Ovary (tissue), 9 donors: ENCODE results near the gene CEP152. TPM values are rescaled to one million over a fixed set of nuclear protein-coding genes. Genes with fewer than 3 reads are reported as not detected.
"Not testable (repeated sequence)": the region's sequence is repeated elsewhere in the genome, so short reads cannot be mapped to it uniquely, and the experiment has no call there.

Experiments used
- DNase-seq, 5 donors: peaks; one replicate each; pipeline ENCODE4 v3.0.0-alpha.2; 2019 to 2020
- H3K27ac ChIP-seq, 2 donors: fragments of 200-600 bp; one replicate each; pipeline versions ENCODE4 v1.5.1 to v1.8.0; 2019 to 2022
- H3K27me3 ChIP-seq: fragments of 200-600 bp; one replicate; pipeline ENCODE4 v1.8.0; 2022
- H3K36me3 ChIP-seq: fragments of 200-600 bp; sonication (generic); one replicate; pipeline ENCODE4 v1.5.1; 2019
- H3K4me1 ChIP-seq: one replicate; pipeline ENCODE4 v1.8.1; 2013; ENCODE audit warnings: mild to moderate bottlenecking, moderate library complexity; ENCODE audit not compliant: insufficient read depth
- H3K4me3 ChIP-seq: fragments of 200-600 bp; sonication (generic); one replicate; pipeline ENCODE4 v1.5.1; 2017
- H3K9me3 ChIP-seq, 2 donors: fragments of 200-600 bp in 1 of 2; sonication (generic) in 1 of 2; one replicate each; pipeline versions ENCODE4 v1.5.1 to v1.8.1; 2013 to 2019; ENCODE audit warnings: mild to moderate bottlenecking in 1 of 2, moderate library complexity in 1 of 2
- EP300 ChIP-seq: sonication (generic); formaldehyde crosslinking; IDR thresholded peaks from one replicate; pipeline ENCODE4 v1.6.1; 2017; ENCODE audit warnings: antibody characterized with exemption
- POLR2A ChIP-seq: fragments of 450-650 bp; IDR thresholded peaks from one replicate; pipeline ENCODE4 v1.6.1; 2017; ENCODE audit warnings: antibody characterized with exemption, mild to moderate bottlenecking, moderate library complexity
- WGBS, 3 donors: extraction: QIAGEN DNeasy Blood & Tissue Kit in 1 of 3; methylation state at CpG; one replicate each; pipeline versions ENCODE4 v1.1.5 to v1.1.7; 2013 to 2017; 5-methylcytosine and 5-hydroxymethylcytosine counted together
- intact Hi-C, 4 donors: fragments of 100-400 bp; cut with DNase I; formaldehyde crosslinking; loops; one replicate each; pipeline versions ENCODE4 v1.11.0 to v1.15.1; 2022 to 2023
- polyA plus RNA-seq, 2 donors: library from polyadenylated mRNA; stranded (reverse); fragments of 200-250 nt in 1 of 2; fragments of 350-450 nt in 1 of 2; fragmentation: Illumina TruSeq in 1 of 2; extraction: RNeasy Lipid Tissue Mini Kit (QIAGEN cat#74804) in 1 of 2; gene quantifications; one replicate each; pipeline ENCODE4 v1.2.3, GENCODE V29; 2013 to 2014
- total RNA-seq, 7 donors: library from RNA; depleted of rRNA in 2 of 7; stranded (reverse); fragments of >200 nt in 2 of 7; fragmentation: NEBNext Ultra II Directional in 3 of 7; extraction: Animal tissue kit (Norgen Biotek cat#: 25700) in 3 of 7; gene quantifications; one replicate each; pipeline versions ENCODE4 v1.1.0 to v1.2.4, GENCODE V29; 2016 to 2023
- TF ChIP-seq, protein P1 (sequence below), 3 donors: fragments of 450-650 bp in 2 of 3; fragments of 200-600 bp in 1 of 3; IDR thresholded peaks; one replicate each; pipeline versions ENCODE4 v1.5.1 to v1.8.0; 2016 to 2022; ENCODE audit warnings: antibody characterized with exemption in 3 of 3, mild to moderate bottlenecking in 1 of 3
- donor health status: DM: no; HTN: no; CAD: no; lungs with moderate emphysema.
- donor health status: DM: no; HTN: no; CAD: no.
- donor health status: Bipolar disorder and iron deficiency.
- donor health status: DM: yes; HTN: yes; CAD: no.
- donor health status: DM: no; HTN: no; CAD: no.
- donor health status: DM: yes; HTN: yes; CAD: no.

CEP152 gene
- total and polyA plus RNA-seq, 9 donors: 1.4 to 3.7 (median 2.2) TPM

DNA sequence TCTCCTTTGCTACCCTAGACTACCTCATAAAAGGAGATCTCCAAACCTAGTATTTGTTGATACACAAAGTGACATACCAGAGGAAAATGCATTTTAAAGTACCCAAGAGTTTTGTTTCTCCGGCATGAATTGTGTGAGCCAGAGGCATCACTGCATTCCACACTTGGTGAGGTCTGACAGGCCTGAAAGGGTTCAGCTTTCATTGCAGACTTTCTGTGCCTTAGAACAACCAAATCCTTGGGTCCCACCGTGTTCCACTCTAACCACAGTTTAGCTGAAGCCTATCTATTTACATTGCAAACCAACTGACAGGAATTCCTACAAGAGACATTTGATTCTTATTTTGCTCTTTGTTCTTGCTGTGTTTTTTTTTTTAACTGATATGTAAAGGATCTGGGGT lies 46.1 kb upstream of the CEP152 start:
- intact Hi-C loops: loop anchor here in 1 of 4 donors (5.0 kb wide), 1 partner anchor 1290 kb away; no protein-coding TSS in a partner anchor
- no peak overlapping the region for H3K27ac ChIP-seq
- H3K36me3 ChIP-seq: no peaks in the 10 kb centered on the region
- H3K9me3 ChIP-seq: no peaks in the 10 kb centered on the region
- H3K27me3 ChIP-seq: no peaks in the 10 kb centered on the region
- no peak overlapping the region for H3K4me3 ChIP-seq
- 18 to 28% (median 22%) methylated on average over 2 of the region's 2 CpGs for WGBS, 3 donors
- TF ChIP-seq POLR2A (no peak), EP300 (no peak)
- TF ChIP-seq, protein P1, sequence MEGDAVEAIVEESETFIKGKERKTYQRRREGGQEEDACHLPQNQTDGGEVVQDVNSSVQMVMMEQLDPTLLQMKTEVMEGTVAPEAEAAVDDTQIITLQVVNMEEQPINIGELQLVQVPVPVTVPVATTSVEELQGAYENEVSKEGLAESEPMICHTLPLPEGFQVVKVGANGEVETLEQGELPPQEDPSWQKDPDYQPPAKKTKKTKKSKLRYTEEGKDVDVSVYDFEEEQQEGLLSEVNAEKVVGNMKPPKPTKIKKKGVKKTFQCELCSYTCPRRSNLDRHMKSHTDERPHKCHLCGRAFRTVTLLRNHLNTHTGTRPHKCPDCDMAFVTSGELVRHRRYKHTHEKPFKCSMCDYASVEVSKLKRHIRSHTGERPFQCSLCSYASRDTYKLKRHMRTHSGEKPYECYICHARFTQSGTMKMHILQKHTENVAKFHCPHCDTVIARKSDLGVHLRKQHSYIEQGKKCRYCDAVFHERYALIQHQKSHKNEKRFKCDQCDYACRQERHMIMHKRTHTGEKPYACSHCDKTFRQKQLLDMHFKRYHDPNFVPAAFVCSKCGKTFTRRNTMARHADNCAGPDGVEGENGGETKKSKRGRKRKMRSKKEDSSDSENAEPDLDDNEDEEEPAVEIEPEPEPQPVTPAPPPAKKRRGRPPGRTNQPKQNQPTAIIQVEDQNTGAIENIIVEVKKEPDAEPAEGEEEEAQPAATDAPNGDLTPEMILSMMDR (IDR thresholded peaks at IDR 0.05): no peak
- DNase-seq: no peak
- peaks cover 5% of the 10 kb centered on the region for H3K4me1 ChIP-seq

DNA sequence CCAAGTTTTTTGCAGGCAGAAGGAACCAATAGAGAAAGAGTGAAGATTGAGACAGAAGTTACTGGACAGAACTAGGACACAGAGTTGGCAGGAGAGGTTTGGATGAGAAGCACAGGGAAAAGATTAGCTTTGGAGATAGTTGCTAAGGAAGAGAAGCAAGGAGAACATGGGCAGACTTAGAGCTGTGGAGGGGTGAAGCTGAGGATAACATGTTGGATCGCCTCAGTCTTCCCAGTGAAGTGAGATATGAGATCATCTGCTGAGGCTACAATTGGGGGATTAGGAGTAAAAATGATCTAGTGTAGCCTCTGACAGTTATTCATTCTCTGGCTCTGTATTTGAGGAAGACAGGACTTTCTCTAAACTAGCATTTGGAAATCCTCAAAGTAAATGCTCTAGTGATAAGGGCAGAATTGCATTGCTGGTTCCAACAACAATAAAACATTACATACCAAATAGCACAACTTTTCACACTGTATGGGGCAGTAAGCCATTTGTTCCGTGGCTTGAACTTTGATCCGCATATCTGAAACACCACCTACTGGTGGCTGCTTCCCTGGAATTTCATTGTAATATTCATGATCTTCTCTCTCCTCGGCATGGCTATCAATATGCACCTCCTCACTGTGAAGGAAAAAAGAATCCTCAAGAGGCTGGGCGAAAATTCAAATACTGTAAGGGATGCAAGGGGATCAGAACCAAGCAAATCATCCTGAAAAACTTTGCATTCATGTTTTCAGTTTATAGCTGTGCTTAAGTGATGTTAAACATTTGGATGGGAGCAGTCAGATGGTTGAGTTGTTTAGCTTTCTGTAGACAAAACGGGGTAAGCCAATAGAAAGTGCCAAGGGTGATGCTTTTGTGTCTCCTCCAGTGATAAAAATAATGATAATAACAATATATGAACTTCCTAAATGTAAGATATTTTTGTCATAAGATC lies 44.9 kb upstream of the CEP152 start:
- H3K27me3 ChIP-seq: no peaks in the 10 kb centered on the region
- TF ChIP-seq, protein P1 (IDR thresholded peaks at IDR 0.05): peak in 1 of 3 donors; percentile 32
- no peak for TF ChIP-seq POLR2A
- TF ChIP-seq EP300: no peak
- H3K4me1 ChIP-seq: peaks cover 5% of the 10 kb centered on the region
- intact Hi-C loops: loop anchor here in 1 of 4 donors (5.0 kb wide), 1 partner anchor 1292 kb away; no protein-coding TSS in a partner anchor
- H3K9me3 ChIP-seq: no peaks in the 10 kb centered on the region
- no peak overlapping the region for H3K27ac ChIP-seq
- 7 to 15% (median 8%) methylated on average over 6 of the region's 6 CpGs for WGBS, 3 donors
- H3K4me3 ChIP-seq: no peak overlapping the region
- DNase-seq: no peak
- H3K36me3 ChIP-seq: no peaks in the 10 kb centered on the region

DNA sequence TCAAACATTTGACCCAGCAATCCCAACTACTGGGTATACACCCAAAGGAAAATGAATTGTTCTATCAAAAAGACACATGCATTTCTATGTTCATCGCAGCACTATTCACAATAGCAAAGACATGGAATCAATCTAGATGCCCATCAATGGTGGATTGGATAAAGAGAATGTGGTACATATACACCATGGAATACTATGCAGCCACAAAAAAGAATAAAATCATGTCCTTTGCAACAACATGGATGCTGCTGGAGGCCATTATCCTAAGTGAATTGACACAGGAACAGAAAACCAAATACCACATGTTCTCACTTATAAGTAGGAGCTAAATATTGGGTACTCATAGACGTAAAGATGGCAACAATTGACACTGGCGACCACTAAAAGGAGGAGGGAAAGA lies 43.6 kb upstream of the CEP152 start:
- H3K27me3 ChIP-seq, intact Hi-C loops, DNase-seq, H3K4me1 ChIP-seq, H3K36me3 ChIP-seq, H3K4me3 ChIP-seq, H3K9me3 ChIP-seq, H3K27ac ChIP-seq: not testable (repeated sequence)
- 95 to 99% (median 98%) methylated on average over 3 of the region's 3 CpGs for WGBS, 3 donors

DNA sequence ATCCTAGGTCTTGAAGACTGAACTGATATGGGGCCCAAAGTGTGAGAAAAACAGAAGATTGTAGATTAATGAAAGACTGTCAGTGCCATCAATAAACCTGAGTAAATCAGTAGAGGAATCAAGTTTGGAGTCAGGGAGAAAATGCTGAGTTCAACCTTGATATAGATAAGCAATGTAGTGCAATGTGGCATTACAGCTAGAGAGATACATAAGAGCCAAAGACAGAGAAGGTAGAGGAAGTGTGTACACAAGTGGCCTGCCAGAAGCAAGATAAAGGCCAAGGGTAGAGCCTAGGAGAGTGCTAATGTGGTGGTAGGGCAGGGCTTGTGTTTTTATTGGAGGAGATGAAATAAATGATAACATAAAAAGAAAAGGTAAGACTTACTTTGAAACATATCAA lies 41.1 kb upstream of the CEP152 start:
- Histone ChIP-seq H3K36me3 (no peaks in the 10 kb centered on the region), H3K27me3 (no peaks in the 10 kb centered on the region)

More for the DNA sequence above, 41.1 kb upstream of the CEP152 start:
- peaks cover 5% of the 10 kb centered on the region for H3K4me1 ChIP-seq
- TF ChIP-seq EP300 (no peak), POLR2A (no peak)
- TF ChIP-seq, protein P1 (IDR thresholded peaks at IDR 0.05): no peak
- no peak for DNase-seq
- intact Hi-C loops: no loop called here
- H3K4me3 ChIP-seq: no peak overlapping the region
- H3K9me3 ChIP-seq: no peaks in the 10 kb centered on the region
- H3K27ac ChIP-seq: no peak overlapping the region
